NB4 (cell line): ENCODE measurements around the gene USP10.

Experiments
- MAX ChIP-seq: IDR thresholded peaks from 2 replicates; pipeline ENCODE4 v1.6.1; 2011; ENCODE audit warnings: low read depth, low read length
- POLR2A ChIP-seq: IDR thresholded peaks from 2 replicates; pipeline ENCODE4 v1.6.1; 2011; ENCODE audit warnings: mild to moderate bottlenecking; ENCODE audit not compliant: insufficient read length; ENCODE audit errors: extremely low read depth

GRCh38 chr16:84699147-84699711, 571 bp upstream of the USP10 start:
- TF ChIP-seq POLR2A: no peak
- peak; percentile 32 for TF ChIP-seq MAX
